ENCODE data around the gene CYTH1. TPM values are rescaled to one million over a fixed set of nuclear protein-coding genes. Genes with fewer than 3 reads are reported as not detected.

CYTH1 gene
- total RNA-seq, 1 experiment from 2014 or later: 34.3 TPM

GRCh38 chr17:78668847-78669246 is 113.2 kb downstream of the CYTH1 start (continued):
- TF ChIP-seq REST (IDR thresholded peaks at IDR 0.05; ENCODE audit: low read depth): no peak
- TF ChIP-seq, protein P1, sequence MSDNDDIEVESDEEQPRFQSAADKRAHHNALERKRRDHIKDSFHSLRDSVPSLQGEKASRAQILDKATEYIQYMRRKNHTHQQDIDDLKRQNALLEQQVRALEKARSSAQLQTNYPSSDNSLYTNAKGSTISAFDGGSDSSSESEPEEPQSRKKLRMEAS (IDR thresholded peaks at IDR 0.05): no peak

- no peak overlapping the region for H3K9ac ChIP-seq (ENCODE audit: low read length)
- ChIA-PET CTCF (no interaction called here), RAD21 (ENCODE audit: low non-redundant PET in 1 of 2, low total read pairs in 2 of 2, uncharacterized antibody in 2 of 2, unreplicated experiment in 2 of 2) (no interaction called here), POLR2A (no interaction called here)
- H3K4me2 ChIP-seq (ENCODE audit: low read length): no peak overlapping the region
- no peak overlapping the region for H3K4me3 ChIP-seq (replicated peaks in 1 of 2; ENCODE audit: low read depth in 1 of 2, low read length in 2 of 2)
- no peaks in the 10 kb centered on the region for H3K9me2 ChIP-seq (ENCODE audit: insufficient read depth)
- no peaks in the 10 kb centered on the region for H3K79me2 ChIP-seq (ENCODE audit: insufficient read depth, low read length)
- ATAC-seq (no peak), DNase-seq (ENCODE audit: low read depth, low spot score) (no peak)
- H2AFZ ChIP-seq (ENCODE audit: low read depth, low read length, poor library complexity, severe bottlenecking): no peak overlapping the region
- no peaks in the 10 kb centered on the region for H3K36me3 ChIP-seq (ENCODE audit: control insufficient read depth in 1 of 2, insufficient read depth in 2 of 2, low read length in 2 of 2)
- intact Hi-C loops (cut with micrococcal nuclease): no loop called here
- no TSS peak for BruUV-seq (replicated peaks)
- no peaks in the 10 kb centered on the region for H3K27me3 ChIP-seq (ENCODE audit: insufficient read depth, low read length)
- no peaks in the 10 kb centered on the region for H3K9me3 ChIP-seq (ENCODE audit: control insufficient read depth in 1 of 2, insufficient read depth in 1 of 2, low read depth in 1 of 2, low read length in 2 of 2)
- H3K4me1 ChIP-seq (ENCODE audit: control insufficient read depth in 1 of 2, insufficient read depth in 2 of 2, low read length in 2 of 2): peaks cover 0 to 7% of the 10 kb centered on the region in 2 experiments; a peak in 1 of 4 replicates
- TF ChIP-seq SIN3A (IDR thresholded peaks at IDR 0.05; ENCODE audit: low read depth) (no peak), CEBPB (IDR thresholded peaks at IDR 0.05; ENCODE audit: low read depth) (no peak), EZH2 (IDR thresholded peaks at IDR 0.05) (no peak)
- no peaks in the 10 kb centered on the region for H4K20me1 ChIP-seq (ENCODE audit: insufficient read depth)
- H3K27ac ChIP-seq (ENCODE audit: low read depth, low read length): no peak overlapping the region
These were observed 114.1 kb downstream of the CYTH1 start for GRCh38 chr17:78667741-78668640.

Data from HCT116 (cell line).